NCI-H146 treated with DMSO at 0.1 percent for 48 hours (cell line): ENCODE results near the gene OGA.

Experiments used
- DNase-seq: peaks from one replicate; lab custom pipeline; 2025; ENCODE audit not compliant: unreplicated experiment; lab: John Stamatoyannopoulos, UW

OGA gene

DNA sequence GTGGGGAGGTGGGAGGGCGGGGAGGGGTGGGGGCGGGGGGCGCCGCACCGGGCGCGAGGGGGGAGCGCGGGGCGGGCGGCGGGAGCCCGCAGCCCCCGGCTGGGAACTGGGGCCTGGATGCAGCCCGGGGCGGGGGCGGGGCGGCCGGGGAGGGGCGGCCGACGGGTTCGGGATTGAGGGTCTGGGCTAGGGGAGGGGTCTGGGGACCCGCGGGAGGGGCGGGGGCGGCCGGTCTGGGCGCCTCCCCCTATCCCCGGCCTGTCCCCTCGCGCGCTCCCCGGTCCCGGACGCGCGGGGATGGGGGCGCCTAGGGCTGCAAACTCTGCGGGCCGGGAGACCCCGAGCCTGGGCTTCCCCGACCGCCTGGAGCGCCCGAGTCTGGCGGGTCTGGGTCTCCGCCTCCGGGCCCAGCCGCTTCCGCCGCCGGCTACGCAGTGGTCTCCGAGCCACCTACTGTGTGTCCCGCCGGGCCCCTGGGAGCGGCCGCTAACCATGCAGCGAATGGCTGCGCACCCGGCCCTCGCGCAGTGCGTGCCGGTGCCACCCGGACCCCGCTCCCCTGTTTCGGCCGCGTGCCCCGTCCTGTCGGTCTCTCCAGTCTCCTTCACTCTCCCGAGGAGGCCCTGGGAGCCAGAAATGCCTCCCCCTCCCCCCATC lies 42.0 kb downstream of the OGA start:
- DNase-seq = no peak

DNA sequence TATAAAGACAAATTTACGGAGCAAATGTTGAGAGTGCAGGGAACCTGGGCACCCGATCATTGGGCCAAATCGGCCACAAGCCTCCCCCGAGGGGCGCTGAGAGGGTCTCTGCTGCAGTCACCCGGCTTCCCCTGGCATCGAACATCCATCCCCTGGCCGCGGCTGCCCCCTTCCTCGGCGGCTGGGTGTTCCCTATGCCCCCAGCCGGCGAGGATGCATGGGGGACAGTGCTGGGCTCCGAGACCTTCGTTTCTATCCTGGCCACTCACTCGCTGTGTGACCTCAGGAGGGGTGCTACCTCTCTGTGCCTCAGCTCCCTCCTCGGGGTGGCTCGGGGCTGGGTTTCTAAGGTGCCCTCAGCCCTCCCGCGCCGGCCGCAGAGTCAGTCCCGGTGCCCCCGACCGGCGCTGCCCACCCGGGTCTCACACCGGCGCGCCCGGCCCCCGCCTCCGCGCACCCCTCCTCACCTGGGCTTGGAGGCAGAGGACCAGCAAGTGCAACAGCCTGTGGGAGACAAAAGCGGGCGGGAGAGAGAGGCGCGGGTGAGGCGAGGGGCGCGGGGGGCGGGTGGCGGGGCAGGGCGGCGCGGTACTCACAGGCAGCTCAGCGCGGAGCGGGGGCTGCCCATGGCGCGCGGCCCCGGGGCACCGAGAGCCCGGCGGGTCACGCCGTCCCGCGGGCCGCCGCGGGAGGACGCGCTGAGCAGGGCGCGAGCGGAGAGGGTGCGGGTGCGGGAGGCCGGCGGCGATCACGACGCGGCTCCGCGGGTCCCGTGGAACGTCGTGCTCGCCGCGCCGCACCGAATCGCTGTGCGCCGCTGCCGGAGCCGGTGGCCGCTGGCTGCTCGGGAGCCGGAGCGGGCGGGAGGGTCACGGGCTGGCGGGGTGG lies 42.7 kb downstream of the OGA start, which contains the start of gene FGF8:
Gene FGF8 (minus strand): TSS at position 842 of the 888 bp plus-strand sequence. CDS start 214 bp downstream, at position 628.
- DNase-seq = no peak

DNA sequence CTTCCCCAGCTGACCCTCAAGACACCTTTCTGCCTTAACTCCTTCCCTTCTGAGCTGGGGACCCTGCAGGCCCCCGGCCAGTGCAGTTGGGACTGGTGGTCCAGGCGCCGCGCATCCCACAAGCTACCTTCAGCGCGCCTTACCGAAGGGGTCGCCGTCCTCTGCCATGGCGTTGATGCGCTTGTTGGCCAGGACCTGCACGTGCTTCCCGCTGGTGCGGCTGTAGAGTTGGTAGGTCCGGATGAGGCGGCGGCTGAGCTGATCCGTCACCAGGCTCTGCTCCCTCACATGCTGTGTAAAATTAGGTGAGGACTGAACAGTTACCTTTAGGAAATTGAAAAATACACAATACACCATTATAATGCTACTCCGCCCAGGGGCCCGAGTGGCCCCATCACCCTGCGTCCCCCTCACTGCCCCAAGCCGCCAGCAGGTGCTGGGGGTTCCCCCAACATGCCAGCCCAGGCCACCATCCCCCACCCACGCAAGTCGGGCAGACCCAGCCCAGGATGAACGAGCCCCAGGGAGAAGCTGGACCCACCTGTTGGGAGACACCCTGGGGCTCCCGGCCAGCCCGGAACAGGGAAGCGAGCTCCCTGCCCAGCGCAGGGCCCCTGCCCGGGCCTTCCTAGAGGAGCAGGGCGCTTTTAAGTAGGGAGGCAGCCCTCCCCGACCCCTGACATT lies 43.5 kb downstream of the OGA start:
- DNase-seq = no peak

DNA sequence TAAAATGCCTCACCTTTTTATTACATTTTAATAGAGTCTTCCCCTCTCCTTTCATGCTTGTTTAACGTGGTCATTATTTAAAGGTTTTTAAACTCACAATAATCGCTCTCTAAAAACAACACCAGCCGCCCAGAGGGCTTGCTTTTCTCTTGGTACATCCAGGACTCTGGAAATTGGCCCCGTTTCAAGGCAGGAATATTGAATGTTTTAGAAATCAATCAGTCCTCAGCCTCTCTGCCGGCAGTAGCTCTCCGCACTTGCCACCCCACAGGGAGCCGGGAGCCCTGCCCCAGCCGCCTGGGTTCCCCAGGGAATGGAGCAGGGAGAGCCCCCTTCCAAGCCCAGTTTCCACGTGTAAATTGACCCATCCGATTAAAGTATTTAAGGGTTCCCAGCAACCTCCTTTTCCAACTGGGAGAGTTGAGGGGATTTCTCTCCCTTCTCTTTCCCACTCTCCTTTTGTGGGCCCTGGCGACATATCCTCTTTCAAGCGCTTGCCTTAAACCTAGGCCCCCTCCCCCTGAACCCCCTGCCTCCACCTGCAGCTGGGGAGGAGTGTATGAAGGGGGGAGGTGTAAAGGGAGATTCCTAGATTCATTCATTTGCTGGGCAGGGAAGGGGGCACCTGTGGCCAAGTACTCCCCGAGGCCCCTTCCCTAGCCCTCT lies 44.2 kb downstream of the OGA start:
- no peak for DNase-seq

DNA sequence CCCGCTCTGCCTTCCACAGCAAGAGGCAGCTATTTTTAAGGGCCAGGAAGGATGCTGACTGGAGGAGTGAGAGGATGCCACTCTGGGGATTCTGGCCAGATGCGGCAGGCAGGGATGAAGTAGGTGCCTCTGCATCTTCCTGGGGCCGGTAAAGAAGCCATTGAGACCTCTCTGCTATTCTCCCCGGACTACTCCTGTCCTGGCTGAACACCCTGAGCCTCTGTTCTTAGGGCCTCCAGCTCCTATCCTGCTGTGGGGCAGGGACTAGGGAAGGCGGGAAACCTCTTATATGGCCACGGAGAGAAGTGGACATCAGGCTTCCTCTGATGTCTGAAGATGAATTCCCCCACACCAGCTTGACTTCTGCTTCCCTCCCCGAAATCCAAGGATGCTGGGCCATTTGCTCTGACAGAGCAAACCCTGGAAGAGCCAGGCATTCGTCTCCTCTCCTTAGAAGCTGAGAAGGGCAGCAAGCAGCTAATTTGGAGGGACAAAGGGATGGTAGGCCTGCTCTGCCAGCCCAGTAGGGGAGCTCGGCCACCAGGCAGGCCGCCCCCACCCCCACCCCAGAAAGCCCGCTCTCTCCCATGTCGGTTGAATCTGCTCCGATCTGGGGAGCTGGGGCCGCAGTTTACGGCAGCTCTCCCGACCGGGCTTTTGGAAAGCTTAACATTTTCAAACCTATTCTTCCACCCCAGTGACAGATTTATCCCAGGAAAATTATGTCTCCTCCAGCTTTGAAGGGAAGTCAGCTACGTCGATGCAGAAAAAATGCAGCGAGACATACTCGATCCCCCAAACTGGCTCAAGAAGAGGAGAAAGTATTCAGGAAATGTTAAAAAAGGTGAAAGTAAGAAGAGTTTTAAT lies 45.1 kb downstream of the OGA start:
- DNase-seq = no peak

DNA sequence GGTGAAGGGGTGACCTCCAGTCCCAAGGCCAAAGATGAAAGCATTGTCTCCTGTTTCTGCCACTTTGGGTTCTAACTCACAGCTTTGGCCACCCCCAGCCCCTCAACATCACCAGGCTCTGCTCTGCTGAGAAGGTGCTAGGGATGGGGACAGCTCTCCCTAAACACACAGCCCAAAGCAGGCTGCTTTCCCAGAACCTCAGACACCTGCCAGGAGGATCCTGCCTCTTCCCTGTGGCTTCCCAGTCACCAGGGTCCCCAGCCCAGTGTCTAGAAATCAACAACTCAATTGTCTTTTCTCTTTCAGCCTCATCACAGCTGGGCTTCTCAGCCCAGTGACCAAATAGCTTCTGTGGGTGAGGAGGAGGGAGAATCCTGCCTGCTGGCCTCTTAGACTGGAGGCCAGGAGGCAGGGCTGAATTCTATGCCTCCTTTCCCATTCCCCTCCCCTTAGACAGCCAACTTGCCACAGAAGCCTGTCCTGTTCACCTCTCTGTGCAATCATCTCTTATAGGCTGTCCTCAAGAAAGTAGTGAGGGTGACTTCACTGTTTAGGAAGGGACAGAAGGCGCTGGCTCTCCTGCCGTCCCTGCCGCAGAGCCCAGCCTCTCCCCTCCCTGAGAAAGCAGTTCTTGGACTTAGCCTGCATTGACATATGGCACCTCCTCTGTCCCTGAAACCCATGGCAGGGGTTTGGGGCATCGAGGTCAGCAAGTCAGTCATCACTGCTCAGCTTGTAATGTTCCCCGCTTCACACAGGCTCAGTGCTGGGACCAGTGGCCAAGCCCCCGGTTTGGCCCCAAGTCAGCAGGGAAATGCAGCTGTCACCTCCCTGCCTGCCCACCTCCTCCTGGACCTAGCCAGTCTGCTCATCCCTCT lies 46.0 kb downstream of the OGA start:
- DNase-seq = no peak

DNA sequence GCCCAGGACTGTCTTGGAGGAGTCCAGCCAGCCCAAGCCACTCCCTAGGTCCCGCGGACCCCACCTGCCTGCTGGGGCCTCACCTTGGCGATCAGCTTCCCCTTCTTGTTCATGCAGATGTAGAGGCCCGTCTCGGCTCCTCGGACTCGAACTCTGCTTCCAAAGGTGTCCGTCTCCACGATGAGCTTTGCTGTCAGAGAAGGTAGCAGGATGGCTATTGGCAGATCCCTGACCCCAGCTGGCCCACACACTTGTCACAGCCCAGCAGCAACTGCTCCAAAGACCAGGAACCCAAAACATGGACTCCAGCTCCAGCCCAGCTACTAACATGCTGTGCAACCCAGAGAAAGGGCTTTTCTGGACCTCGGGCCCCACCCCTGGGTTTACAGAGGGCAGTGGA lies 46.9 kb downstream of the OGA start:
- DNase-seq = no peak

DNA sequence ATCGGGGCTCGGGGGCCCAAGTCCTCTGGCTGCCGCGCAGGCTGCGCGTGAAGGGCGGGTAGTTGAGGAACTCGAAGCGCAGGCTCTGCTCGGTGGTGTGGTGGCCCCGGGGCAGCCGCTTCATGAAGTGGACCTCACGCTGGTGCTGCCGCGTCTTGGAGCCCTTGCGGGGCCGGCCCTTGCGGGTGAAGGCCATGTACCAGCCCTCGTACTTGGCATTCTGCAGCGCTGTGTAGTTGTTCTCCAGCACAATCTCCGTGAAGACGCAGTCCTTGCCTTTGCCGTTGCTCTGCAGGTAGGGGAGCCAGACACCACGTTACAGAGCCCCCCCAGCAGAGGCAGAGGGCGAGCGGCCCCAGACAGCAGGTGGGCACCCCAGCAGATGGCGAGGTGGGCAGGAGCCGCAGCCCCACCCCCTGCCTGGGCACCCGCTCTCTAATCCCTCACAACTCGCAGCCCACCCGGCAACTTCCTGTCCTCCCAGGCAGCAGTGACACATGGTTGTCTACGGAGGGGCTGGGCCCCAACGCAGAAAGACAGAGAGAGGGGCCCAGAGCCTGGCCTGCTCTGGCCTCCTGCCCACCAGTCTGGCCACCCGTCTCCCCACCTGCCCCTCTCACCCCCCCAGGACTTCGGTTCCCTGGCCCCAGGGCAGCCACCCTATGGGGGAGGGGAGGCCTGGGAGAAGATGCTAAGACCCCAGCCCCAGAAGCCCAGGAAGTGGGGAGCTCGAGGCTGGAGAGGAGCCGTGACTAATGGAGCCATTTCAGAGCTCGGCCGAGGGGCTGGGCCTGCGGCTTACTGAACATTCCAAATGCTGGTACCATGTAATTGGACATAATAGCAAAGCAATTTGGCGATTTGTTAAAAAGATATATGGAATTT lies 47.7 kb downstream of the OGA start:
- DNase-seq = no peak

DNA sequence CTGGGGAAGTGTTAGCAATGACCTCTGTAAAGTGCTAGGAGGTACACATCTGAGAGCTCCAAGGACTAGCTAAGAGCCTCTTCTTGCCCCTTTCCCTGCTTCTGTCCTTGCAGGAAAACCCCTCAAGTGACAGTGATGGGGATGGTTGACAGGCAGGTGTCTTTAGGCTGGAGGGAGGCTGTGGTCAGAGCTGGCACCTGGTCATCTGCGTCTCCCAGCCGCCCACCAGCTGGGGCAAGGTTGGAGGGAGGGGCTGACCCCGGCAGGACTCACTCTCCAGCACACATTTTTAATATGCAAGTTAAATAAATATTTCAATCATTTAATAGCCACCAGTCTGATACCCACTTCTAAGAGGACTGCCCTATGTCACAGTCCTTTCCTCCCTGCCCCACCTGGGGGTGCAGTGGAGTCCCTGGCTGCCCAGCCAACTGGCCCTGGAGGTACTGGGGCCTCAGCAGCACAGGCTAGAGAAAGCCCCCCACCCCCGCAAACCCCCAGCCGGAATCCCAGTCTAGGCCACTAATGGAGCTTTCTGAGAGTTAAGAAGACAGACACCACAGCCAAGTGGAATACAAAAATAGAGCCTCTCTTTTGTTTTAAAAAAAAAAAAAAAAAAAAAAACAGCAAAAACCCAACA lies 48.6 kb downstream of the OGA start:
- DNase-seq = no peak

DNA sequence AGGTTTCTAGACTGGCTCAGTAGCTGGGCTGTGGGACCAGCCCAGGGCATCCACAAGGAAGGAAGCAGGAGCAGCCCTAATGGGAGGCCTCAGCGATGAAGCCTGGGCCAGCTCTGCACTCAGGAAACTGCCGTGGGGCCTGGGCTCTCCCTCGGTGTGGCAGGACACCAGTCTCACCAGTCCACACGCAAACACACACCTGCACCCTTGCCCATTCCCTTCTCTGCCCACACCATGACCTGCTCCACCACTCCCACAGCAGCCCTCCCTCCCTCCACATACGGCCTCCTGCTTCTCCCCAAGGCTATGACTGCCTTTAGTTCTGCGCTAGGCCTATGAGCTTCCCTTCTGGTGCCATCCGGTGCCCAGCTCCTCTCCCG lies 49.5 kb downstream of the OGA start:
- no peak for DNase-seq

DNA sequence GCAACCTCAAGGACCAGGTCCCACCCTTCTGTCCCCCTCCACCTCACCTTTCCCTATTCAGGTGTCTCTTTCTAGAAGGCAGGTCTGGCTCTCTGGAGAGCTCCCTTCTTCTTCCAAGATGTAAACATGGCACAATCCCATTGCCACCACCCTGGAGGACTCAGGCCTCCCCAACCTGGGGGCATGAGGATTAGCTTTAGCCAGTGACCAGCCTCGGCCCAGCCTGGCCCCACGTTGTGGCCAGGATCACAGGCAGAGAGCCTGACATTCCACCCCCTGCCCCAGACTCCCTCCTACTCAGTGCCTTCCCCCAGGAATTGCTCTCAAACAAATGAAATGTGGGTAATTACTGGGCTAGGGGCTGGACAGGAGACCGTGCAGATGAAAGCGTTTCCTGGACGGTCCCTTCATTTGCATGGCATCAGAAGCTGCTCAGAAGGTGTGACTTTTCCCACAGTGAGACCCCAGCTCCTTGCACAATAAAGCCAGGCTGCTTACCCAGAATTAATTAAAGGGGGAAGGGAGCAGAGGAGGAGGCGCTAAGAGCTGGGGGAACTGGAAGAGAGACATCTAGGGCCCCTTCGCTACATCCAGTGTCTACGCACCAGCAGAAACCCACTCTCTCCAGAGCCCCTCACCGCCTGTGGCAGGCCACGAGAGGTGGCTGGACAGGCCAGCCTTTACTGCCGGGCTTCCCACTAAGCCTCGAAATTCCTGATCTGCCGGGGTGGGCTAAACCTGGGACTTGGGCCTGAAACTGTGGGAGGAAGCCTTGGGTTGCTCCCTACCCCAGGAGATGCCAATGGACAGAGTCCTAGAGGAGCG lies 50.1 kb downstream of the OGA start:
- DNase-seq = no peak

DNA sequence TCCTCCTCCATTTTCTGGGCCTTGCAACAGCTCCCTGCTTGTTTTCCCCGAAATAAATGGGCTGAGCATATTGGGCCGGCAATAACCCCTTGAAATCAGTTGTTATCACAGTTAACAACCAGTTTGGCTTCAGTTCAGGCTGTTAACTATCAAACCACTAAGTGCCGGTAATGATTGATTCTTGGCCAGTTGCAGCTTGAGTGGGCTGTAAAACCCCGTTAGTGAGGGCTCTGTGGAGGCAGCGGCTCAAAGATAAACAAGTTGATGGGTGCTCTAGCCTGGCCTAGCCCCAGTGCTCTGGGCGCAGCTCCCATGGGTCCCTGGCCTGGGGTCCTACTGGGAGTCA lies 50.7 kb downstream of the OGA start:
- no peak for DNase-seq

DNA sequence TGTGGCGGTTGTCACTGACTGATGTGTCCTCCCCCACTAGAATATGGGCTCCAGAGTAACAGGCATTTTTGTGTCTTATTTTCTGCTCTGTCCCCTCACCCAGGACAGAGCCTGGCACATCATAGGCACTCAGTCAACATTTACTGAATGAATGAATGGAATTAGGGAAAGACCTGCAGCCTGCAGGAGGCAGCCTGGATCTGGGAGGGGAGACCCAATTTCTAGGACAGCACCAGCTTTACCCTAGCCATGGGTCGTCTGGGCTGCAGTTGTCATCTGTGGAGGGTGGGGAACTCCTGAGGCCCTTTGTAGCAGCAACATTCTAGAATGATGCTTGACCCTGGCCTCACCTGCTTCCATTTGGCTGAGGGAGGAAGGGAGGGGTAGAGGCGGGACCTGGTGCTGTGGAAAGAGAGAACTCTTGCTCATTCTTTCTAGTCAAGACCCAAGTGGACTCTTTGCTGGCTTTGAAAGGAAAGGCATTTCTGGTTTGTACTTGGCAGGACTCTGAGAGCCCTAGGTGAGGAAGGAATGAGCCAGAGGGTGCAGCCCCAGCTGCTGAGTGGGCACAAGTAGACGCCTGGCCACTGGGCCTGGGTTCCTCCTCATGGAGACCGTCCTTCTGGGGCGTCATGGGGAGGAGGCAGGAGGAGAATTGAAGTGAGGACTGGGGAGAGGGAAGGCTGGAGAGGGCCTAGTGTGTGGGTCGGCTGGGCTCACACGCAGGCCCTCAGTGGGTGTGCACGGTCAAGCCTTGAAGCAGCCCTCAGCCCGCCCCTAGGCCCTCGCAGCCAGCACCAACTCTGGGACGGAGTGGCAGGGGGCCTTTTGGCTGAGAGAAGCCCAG lies 51.3 kb downstream of the OGA start:
- DNase-seq = no peak

DNA sequence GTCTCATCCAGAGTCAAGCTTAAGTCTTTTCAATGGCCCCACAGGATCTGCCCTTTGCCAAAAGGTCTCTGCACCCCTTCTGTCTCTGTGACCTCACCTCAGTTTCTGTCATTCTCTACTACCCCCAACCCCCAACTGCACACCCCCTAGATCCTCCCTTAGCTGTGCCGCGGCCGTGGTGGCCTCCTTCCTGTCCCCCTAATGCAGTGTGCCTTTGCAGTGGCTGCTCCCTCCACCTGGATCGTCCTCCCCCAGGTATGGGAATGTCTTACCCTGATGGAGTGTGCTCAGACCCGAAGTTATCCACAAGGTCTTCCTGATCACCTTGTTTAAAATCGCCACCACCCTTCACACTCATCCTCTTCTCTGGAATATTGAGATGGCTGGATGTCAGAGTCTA lies 51.9 kb downstream of the OGA start:
- no peak for DNase-seq

DNA sequence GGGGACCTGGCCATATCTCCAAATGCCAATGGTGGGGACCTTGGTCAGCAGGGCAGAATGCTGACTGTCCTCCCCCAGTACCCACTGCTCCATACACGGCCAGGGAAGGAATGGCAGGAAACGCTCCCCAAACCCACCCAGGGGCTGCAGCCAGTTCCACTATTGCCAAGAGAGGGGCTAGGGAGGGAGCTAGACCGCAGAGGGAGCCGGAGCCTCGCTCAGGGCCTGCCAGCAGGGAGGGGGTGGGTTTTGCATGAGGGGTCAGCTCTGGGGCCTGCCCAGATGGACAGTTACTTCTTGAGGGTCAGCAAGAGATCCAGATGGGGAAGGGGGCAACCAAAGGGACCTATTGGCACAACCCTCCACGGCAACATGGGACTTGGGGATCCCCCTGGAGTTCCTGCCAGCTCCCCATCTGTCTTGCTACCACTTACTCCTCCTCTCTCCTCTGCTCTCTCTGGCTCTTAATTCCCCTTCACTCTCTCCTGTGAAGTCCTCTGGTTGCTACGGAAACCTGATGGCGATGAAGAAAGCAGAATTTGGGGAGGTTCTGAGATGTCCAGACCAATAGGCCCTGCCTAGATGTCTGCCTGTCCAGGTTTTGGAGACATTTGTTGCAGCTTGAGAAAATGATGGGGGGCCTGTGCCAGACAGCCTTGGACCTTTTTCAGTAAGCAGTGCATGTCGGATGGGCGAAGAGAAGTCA lies 55.0 kb downstream of the OGA start:
- DNase-seq = no peak

DNA sequence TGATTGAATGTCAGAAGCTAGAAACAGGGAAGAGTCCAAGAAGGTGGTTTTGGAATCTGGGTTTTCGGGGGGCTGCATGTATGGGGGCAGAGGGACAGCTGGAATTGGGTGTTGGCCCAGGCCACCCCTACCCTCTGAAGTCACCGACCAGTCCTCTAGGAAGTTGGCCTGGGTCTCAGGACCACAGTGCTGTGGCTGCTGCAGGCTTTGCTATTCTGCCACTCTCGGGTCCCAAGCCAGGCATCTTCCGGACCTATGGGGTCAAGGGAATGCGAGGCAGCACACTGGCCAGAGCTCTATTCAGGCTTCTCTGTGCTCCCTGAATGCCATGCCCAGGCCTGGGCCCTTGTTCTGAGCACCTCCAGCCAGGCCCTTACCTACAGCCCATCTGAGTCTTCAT lies 55.5 kb downstream of the OGA start:
- DNase-seq = no peak
